HL-60 (cell line): ENCODE measurements around the gene CKLF.

Experiments
- CTCF ChIP-seq: IDR thresholded peaks from one replicate; pipeline ENCODE4 v1.5.1; 2011; ENCODE audit warnings: low read length, control low read depth, inconsistent platforms; ENCODE audit not compliant: insufficient read depth
- POLR2AphosphoS5 ChIP-seq: IDR thresholded peaks from 2 replicates; pipeline ENCODE4 v1.6.1; 2012; ENCODE audit warnings: low read depth
- TF ChIP-seq, protein P1 (sequence below): IDR thresholded peaks from 2 replicates; pipeline ENCODE4 v1.6.1; 2012; ENCODE audit warnings: low read depth; ENCODE audit not compliant: insufficient replicate concordance

DNA sequence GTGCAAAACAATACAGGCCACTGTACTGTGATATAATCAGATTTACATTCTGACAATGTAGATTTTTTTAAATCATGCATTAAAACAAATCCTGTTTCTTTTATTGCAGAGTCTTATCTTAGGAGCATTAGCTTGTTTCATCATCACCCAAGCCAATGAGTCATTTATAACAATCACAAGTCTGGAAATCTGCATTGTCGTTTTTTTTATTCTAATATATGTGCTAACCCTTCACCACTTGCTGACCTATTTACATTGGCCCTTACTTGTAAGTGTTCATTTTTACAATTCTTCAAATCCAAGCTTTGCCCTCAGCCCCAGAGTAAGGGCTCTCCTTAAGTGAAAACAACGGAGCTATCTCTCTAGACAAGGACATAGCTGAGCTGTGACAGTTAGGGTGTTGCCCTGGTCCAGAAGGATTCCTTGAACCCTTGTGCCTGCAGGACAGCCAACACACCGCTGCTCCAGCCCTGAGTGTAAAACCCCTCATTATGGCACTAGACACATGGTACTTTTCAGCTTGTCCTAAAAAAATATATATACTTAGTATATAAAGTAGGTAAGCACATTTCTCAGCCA is 17.5 kb downstream of the CKLF start:
- no peak for TF ChIP-seq CTCF
- TF ChIP-seq, protein P1, sequence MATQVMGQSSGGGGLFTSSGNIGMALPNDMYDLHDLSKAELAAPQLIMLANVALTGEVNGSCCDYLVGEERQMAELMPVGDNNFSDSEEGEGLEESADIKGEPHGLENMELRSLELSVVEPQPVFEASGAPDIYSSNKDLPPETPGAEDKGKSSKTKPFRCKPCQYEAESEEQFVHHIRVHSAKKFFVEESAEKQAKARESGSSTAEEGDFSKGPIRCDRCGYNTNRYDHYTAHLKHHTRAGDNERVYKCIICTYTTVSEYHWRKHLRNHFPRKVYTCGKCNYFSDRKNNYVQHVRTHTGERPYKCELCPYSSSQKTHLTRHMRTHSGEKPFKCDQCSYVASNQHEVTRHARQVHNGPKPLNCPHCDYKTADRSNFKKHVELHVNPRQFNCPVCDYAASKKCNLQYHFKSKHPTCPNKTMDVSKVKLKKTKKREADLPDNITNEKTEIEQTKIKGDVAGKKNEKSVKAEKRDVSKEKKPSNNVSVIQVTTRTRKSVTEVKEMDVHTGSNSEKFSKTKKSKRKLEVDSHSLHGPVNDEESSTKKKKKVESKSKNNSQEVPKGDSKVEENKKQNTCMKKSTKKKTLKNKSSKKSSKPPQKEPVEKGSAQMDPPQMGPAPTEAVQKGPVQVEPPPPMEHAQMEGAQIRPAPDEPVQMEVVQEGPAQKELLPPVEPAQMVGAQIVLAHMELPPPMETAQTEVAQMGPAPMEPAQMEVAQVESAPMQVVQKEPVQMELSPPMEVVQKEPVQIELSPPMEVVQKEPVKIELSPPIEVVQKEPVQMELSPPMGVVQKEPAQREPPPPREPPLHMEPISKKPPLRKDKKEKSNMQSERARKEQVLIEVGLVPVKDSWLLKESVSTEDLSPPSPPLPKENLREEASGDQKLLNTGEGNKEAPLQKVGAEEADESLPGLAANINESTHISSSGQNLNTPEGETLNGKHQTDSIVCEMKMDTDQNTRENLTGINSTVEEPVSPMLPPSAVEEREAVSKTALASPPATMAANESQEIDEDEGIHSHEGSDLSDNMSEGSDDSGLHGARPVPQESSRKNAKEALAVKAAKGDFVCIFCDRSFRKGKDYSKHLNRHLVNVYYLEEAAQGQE = no peak
- TF ChIP-seq POLR2AphosphoS5 = no peak
